Esophagus muscularis mucosa (tissue), 4 donors: ENCODE measurements around the gene LRRN1. TPM values are rescaled to one million over a fixed set of nuclear protein-coding genes. Genes with fewer than 3 reads are reported as not detected.
"Not testable (repeated sequence)": the region's sequence is repeated elsewhere in the genome, so short reads cannot be mapped to it uniquely, and the experiment has no call there.

Source experiments
- DNase-seq: peaks from one replicate; pipeline ENCODE4 v3.0.0-alpha.2; 2017; ENCODE audit errors: extremely low spot score
- H3K27ac ChIP-seq, 4 donors: fragments of 200-600 bp; sonication (generic); replicated peaks in 1 of 4; 1 replicate in 3 of 4; 2 replicates in 1 of 4; pipeline ENCODE4 v1.5.1; 2016 to 2019; ENCODE audit warnings: mild to moderate bottlenecking in 1 of 4
- H3K27me3 ChIP-seq, 4 donors: fragments of 200-600 bp; sonication (generic); one replicate each; pipeline versions ENCODE4 v1.5.1 to v1.6.0; 2016 to 2019
- H3K36me3 ChIP-seq, 4 donors: fragments of 200-600 bp; sonication (generic); one replicate each; pipeline ENCODE4 v1.5.1; 2016 to 2019
- H3K4me1 ChIP-seq, 4 donors: fragments of 200-600 bp; sonication (generic); one replicate each; pipeline ENCODE4 v1.5.1; 2016 to 2019
- H3K4me3 ChIP-seq, 4 donors: fragments of 200-600 bp; sonication (generic); 1 replicate in 2 of 4; 2 replicates in 2 of 4; pipeline ENCODE4 v1.5.1; 2016 to 2019; ENCODE audit warnings: mild to moderate bottlenecking in 4 of 4, moderate library complexity in 1 of 4
- H3K9me3 ChIP-seq, 4 donors: fragments of 200-600 bp; sonication (generic); 1 replicate in 3 of 4; 2 replicates in 1 of 4; pipeline ENCODE4 v1.5.1; 2016 to 2019
- EP300 ChIP-seq: sonication (generic); formaldehyde crosslinking; IDR thresholded peaks from one replicate; pipeline ENCODE4 v1.6.1; 2017; ENCODE audit warnings: antibody characterized with exemption
- POLR2A ChIP-seq: fragments of 450-650 bp; IDR thresholded peaks from one replicate; pipeline ENCODE4 v1.6.1; 2017; ENCODE audit warnings: antibody characterized with exemption, moderate library complexity, mild to moderate bottlenecking, low read depth
- POLR2AphosphoS5 ChIP-seq, 2 donors: sonication (generic); formaldehyde crosslinking; IDR thresholded peaks; one replicate each; pipeline ENCODE4 v1.6.1; 2017; ENCODE audit warnings: antibody characterized with exemption in 2 of 2
- WGBS: methylation state at CpG from one replicate; pipeline ENCODE4 v1.1.5; 2018; 5-methylcytosine and 5-hydroxymethylcytosine counted together
- intact Hi-C: fragments of 100-400 bp; cut with DNase I; formaldehyde crosslinking; loops from one replicate; pipeline ENCODE4 v1.15.1; 2023
- total RNA-seq, 4 donors: library from RNA; depleted of rRNA; stranded (reverse); fragments of >200 nt; gene quantifications; one replicate each; pipeline versions ENCODE4 v1.1.0 to v1.2.1, GENCODE V29; 2016
- TF ChIP-seq, protein P1 (sequence below), 3 experiments: fragments of 200-600 bp in 2 of 3; fragments of 450-650 bp in 1 of 3; sonication (generic) in 2 of 3; IDR thresholded peaks; one replicate each; pipeline ENCODE4 v1.5.1; 2017 to 2019; ENCODE audit warnings: antibody characterized with exemption in 3 of 3, mild to moderate bottlenecking in 2 of 3, moderate library complexity in 1 of 3

The LRRN1 gene
- total RNA-seq, 4 donors from 2014 or later, result 0.83 to 4.6 (median 2.7) TPM

DNA sequence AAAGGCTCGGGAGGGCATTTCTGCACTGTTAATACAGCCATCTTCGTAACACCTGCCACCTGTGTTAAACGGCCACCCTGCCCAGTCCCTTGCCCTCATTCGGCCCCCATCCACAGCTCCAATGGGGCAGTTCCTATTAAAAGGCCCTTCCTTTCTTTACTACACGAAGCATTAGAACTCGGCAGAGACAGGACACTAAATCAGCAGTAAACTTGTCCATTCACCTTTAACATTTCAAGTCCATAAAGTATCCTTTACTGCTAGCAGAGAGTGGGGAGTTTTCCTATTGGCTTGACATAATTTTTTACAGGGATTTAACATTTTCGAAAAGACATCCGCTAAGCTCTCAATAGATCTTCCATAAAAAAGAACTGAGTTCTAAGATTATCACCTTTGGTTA, 76.3 kb downstream of the LRRN1 start:
- TF ChIP-seq EP300 (no peak), POLR2A (no peak), POLR2AphosphoS5 (IDR thresholded peaks at IDR 0.05) (no peak)
- TF ChIP-seq, protein P1, sequence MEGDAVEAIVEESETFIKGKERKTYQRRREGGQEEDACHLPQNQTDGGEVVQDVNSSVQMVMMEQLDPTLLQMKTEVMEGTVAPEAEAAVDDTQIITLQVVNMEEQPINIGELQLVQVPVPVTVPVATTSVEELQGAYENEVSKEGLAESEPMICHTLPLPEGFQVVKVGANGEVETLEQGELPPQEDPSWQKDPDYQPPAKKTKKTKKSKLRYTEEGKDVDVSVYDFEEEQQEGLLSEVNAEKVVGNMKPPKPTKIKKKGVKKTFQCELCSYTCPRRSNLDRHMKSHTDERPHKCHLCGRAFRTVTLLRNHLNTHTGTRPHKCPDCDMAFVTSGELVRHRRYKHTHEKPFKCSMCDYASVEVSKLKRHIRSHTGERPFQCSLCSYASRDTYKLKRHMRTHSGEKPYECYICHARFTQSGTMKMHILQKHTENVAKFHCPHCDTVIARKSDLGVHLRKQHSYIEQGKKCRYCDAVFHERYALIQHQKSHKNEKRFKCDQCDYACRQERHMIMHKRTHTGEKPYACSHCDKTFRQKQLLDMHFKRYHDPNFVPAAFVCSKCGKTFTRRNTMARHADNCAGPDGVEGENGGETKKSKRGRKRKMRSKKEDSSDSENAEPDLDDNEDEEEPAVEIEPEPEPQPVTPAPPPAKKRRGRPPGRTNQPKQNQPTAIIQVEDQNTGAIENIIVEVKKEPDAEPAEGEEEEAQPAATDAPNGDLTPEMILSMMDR (IDR thresholded peaks at IDR 0.05), result no peak
- Histone ChIP-seq H3K27ac (no peak overlapping the region), H3K36me3 (no peaks in the 10 kb centered on the region), H3K4me1 (no peaks in the 10 kb centered on the region), H3K27me3 (no peaks in the 10 kb centered on the region), H3K4me3 (no peak overlapping the region), H3K9me3 (no peaks in the 10 kb centered on the region)
- 91% methylated on average over 7 of the region's 8 CpGs for WGBS
- no peak for DNase-seq
- intact Hi-C loops, result no loop called here

DNA sequence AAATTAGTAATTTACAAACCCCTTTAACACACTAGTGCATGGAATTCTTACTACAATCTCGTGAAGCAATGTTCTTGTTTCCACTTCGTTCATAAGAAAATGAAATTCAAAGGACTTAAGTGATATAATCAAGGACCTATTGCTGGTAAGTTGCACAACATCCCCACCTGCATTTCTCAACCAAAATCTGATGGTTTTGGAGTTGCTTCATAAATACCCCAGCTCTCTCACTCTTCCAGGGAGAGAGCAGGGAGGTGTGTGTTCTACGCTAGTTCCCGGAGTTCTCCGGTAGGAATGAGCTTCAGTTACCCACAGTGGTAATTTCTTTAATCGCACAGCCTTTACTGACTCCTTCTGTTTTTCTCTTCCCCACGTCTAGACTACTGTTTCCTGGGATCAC, 81.8 kb downstream of the LRRN1 start:
- intact Hi-C loops, result no loop called here
- H3K4me1 ChIP-seq, result no peaks in the 10 kb centered on the region
- H3K36me3 ChIP-seq, result no peaks in the 10 kb centered on the region
- no peaks in the 10 kb centered on the region for H3K9me3 ChIP-seq
- no peaks in the 10 kb centered on the region for H3K27me3 ChIP-seq
- no peak overlapping the region for H3K27ac ChIP-seq
- TF ChIP-seq POLR2AphosphoS5 (IDR thresholded peaks at IDR 0.05) (no peak), POLR2A (no peak), EP300 (no peak)
- TF ChIP-seq, protein P1 (IDR thresholded peaks at IDR 0.05), result no peak
- no peak for DNase-seq
- no peak overlapping the region for H3K4me3 ChIP-seq
- 88% methylated on average over 7 of the region's 7 CpGs for WGBS

DNA sequence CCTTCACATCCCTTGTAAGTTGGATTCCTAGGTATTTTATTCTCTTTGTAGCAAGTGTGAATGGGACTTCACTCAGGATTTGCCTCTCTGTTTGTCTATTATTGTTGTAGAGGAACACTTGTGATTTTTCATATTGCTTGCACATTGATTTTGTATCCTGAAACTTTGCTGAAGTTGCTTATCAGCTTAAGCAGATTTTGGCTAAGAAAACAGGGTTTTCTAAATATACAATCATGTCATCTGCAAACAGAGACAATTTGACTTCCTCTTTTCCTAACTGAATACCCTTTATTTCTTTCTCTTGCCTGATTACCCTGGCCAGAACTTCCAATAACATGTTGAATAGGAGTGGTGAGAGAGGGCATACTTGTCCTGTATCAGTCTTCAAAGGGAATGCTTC, 88.1 kb downstream of the LRRN1 start:
- H3K27me3 ChIP-seq, H3K4me3 ChIP-seq, H3K4me1 ChIP-seq, DNase-seq, H3K36me3 ChIP-seq, intact Hi-C loops, H3K27ac ChIP-seq: not testable (repeated sequence)
- peaks cover 0 to 37% (median 6%) of the 10 kb centered on the region in 4 donors for H3K9me3 ChIP-seq

DNA sequence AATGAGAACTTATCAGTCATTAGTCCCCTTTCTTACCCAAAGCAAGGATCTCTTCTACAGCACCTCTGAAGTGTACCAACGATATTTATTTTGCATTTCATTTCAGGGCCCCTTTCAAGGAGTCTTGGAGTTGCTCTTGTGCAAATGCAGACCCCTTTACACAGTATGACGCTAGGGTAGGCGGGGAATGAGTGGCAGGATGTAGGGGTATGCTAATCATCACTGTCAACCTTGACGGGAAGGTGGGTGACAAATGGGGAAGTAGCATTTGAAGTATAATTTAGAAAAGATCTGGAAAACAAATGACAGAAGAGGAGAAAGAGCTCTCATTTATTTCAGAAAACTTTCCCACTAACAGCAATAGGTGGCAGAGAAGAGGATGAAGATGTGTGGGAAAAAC, 94.4 kb downstream of the LRRN1 start:
- Histone ChIP-seq H3K4me3 (no peak overlapping the region), H3K36me3 (no peaks in the 10 kb centered on the region), H3K9me3 (peaks cover 0 to 21% (median 10%) of the 10 kb centered on the region in 4 donors), H3K27ac (no peak overlapping the region), H3K27me3 (no peaks in the 10 kb centered on the region), H3K4me1 (no peaks in the 10 kb centered on the region)
- intact Hi-C loops, result no loop called here
- TF ChIP-seq, protein P1 (IDR thresholded peaks at IDR 0.05), result no peak
- no peak for TF ChIP-seq POLR2A
- TF ChIP-seq EP300, result no peak
- no peak for TF ChIP-seq POLR2AphosphoS5 (IDR thresholded peaks at IDR 0.05)
- WGBS, result 31% methylated on average over 4 of the region's 4 CpGs
- no peak for DNase-seq
